ENCODE data around the gene SMOC2. TPM values are rescaled to one million over a fixed set of nuclear protein-coding genes. Genes with fewer than 3 reads are reported as not detected.

The SMOC2 gene
- polyA plus RNA-seq, 3 donors = not detected

DNA sequence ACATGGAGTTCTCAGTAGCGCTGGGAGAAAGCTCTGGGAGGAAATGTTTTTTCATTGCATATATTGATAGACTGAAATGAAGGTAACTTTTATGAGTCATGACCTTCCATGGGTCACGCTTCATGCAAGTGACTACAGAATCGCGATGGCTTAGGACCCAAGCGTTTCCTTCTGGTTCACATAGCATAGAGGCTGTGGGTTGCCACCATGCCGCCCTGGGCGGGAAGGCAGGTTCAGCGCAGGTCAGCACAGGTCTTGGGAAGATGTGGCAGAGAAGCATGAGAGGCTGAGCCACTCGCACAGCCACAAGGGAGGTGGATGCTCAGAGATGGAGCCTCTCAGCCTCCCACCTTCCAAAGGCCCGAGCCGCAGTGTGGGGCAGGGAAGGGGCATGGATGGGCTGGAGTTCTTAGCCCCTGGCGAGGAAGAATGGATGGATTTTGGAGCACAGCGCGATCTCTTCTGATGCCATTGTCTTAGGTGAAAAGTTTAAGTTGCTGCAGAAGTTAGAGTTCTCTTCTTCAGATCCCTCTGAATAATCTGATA is 219.5 kb downstream of the SMOC2 start:
- no peak for DNase-seq
- H2AFZ ChIP-seq (ENCODE audit: insufficient read depth, low read depth, low read length, poor library complexity, severe bottlenecking) = no peak overlapping the region
- no peak overlapping the region for H3K9ac ChIP-seq (ENCODE audit: insufficient read depth, low read length, poor library complexity, severe bottlenecking)
- no peaks in the 10 kb centered on the region for H3K4me1 Mint-ChIP-seq
- H3K4me1 ChIP-seq (ENCODE audit: control insufficient read depth in 1 of 2, insufficient read depth in 2 of 2, low read length in 2 of 2) = no peaks in the 10 kb centered on the region
- H3K9me3 ChIP-seq (replicated peaks in 1 of 2; ENCODE audit: control insufficient read depth in 1 of 2, insufficient read depth in 1 of 2, low read length in 2 of 2) = peaks cover 41 to 63% of the 10 kb centered on the region in 2 donors
- no peak overlapping the region for H3K27ac ChIP-seq (ENCODE audit: low read depth in 1 of 2, low read length in 2 of 2)
- peaks cover 0 to 3% (median 0%) of the 10 kb centered on the region in 3 donors for H3K27me3 Mint-ChIP-seq (ENCODE audit: low read depth in 3 of 3)
- no peaks in the 10 kb centered on the region for H3K79me2 ChIP-seq (ENCODE audit: insufficient read depth, low read length)
- peaks cover 22 to 51% (median 28%) of the 10 kb centered on the region in 7 donors for H3K9me3 Mint-ChIP-seq
- H3K4me2 ChIP-seq (replicated peaks; ENCODE audit: extremely low read depth, low read length, poor library complexity, severe bottlenecking) = no peak overlapping the region
- H4K20me1 ChIP-seq (ENCODE audit: insufficient read depth, low read length) = no peaks in the 10 kb centered on the region
- no peaks in the 10 kb centered on the region for H3K27me3 ChIP-seq (ENCODE audit: control insufficient read depth in 2 of 2, insufficient read depth in 2 of 2, low read length in 2 of 2)
- no peak overlapping the region for H3K4me3 Mint-ChIP-seq
- H3K27ac Mint-ChIP-seq = no peak overlapping the region
- H3K4me3 ChIP-seq (replicated peaks in 1 of 3; ENCODE audit: low read depth in 2 of 3, low read length in 3 of 3) = no peak overlapping the region
- intact Hi-C loops (cut with micrococcal nuclease) = no loop called here
- no peaks in the 10 kb centered on the region for H3K36me3 Mint-ChIP-seq
- TF ChIP-seq, protein P1, sequence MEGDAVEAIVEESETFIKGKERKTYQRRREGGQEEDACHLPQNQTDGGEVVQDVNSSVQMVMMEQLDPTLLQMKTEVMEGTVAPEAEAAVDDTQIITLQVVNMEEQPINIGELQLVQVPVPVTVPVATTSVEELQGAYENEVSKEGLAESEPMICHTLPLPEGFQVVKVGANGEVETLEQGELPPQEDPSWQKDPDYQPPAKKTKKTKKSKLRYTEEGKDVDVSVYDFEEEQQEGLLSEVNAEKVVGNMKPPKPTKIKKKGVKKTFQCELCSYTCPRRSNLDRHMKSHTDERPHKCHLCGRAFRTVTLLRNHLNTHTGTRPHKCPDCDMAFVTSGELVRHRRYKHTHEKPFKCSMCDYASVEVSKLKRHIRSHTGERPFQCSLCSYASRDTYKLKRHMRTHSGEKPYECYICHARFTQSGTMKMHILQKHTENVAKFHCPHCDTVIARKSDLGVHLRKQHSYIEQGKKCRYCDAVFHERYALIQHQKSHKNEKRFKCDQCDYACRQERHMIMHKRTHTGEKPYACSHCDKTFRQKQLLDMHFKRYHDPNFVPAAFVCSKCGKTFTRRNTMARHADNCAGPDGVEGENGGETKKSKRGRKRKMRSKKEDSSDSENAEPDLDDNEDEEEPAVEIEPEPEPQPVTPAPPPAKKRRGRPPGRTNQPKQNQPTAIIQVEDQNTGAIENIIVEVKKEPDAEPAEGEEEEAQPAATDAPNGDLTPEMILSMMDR (IDR thresholded peaks at IDR 0.05) = no peak
- 94% methylated on average over 6 of the region's 14 CpGs for WGBS (ENCODE audit: insufficient coverage)
- no peaks in the 10 kb centered on the region for H3K36me3 ChIP-seq (replicated peaks in 1 of 2; ENCODE audit: control insufficient read depth in 1 of 2, insufficient read depth in 2 of 2, low read length in 2 of 2)

DNA sequence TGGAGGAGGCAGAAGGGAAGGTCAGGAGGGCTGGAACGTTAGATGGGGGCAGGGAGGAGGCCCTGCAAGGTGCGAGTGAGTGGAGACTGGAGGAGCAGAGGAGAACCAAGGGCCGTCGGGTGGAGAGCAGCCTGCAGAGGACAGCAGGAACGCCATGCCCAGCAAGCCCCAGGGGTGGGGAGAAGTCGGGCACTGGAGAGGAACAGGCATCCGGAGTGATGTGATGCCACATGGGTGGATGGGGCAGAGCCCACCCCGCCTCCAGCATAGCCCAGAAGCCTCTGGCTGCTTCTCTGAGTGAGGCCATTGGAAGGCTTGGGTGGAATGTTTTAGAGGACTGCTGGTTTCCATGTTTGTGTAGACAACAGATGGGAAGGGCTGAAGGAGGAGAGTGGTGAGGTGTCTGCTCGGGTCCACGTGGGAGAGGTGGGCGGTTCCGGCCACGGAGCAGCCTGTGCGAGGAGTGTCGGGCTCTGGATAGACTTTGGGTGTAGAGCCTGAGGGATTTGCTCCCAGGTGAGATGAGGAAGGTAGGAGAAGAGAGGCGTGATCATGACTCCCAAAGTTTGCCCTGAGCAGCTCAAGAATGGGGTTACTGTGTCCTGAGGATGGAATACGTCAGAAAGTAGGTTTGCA is 221.4 kb downstream of the SMOC2 start:
- H3K9ac ChIP-seq (ENCODE audit: insufficient read depth, low read length, poor library complexity, severe bottlenecking) = no peak overlapping the region
- Mint-ChIP-seq H3K27ac (no peak overlapping the region), H3K27me3 (ENCODE audit: low read depth in 3 of 3) (peaks cover 0 to 3% (median 0%) of the 10 kb centered on the region in 3 donors)

More for the DNA sequence above, 221.4 kb downstream of the SMOC2 start:
- no peak overlapping the region for H2AFZ ChIP-seq (ENCODE audit: insufficient read depth, low read depth, low read length, poor library complexity, severe bottlenecking)
- no peaks in the 10 kb centered on the region for H3K36me3 ChIP-seq (replicated peaks in 1 of 2; ENCODE audit: control insufficient read depth in 1 of 2, insufficient read depth in 2 of 2, low read length in 2 of 2)
- H3K27ac ChIP-seq (ENCODE audit: low read depth in 1 of 2, low read length in 2 of 2) = no peak overlapping the region
- H3K36me3 Mint-ChIP-seq = no peaks in the 10 kb centered on the region
- H3K4me3 ChIP-seq (replicated peaks in 1 of 3; ENCODE audit: low read depth in 2 of 3, low read length in 3 of 3) = no peak overlapping the region
- intact Hi-C loops (cut with micrococcal nuclease) = no loop called here
- H3K9me3 Mint-ChIP-seq = peaks cover 15 to 36% (median 19%) of the 10 kb centered on the region in 7 donors
- no peaks in the 10 kb centered on the region for H3K27me3 ChIP-seq (ENCODE audit: control insufficient read depth in 2 of 2, insufficient read depth in 2 of 2, low read length in 2 of 2)
- H3K4me2 ChIP-seq (replicated peaks; ENCODE audit: extremely low read depth, low read length, poor library complexity, severe bottlenecking) = no peak overlapping the region
- no peaks in the 10 kb centered on the region for H4K20me1 ChIP-seq (ENCODE audit: insufficient read depth, low read length)
- no peaks in the 10 kb centered on the region for H3K79me2 ChIP-seq (ENCODE audit: insufficient read depth, low read length)
- H3K4me1 ChIP-seq (ENCODE audit: control insufficient read depth in 1 of 2, insufficient read depth in 2 of 2, low read length in 2 of 2) = no peaks in the 10 kb centered on the region
- DNase-seq = no peak
- TF ChIP-seq, protein P1 (IDR thresholded peaks at IDR 0.05) = no peak
- 90% methylated on average over 16 of the region's 17 CpGs for WGBS (ENCODE audit: insufficient coverage)
- H3K4me1 Mint-ChIP-seq = no peaks in the 10 kb centered on the region
- H3K9me3 ChIP-seq (replicated peaks in 1 of 2; ENCODE audit: control insufficient read depth in 1 of 2, insufficient read depth in 1 of 2, low read length in 2 of 2) = peaks cover 28 to 44% of the 10 kb centered on the region in 2 donors
- H3K4me3 Mint-ChIP-seq = no peak overlapping the region

Data from CD14-positive monocyte (primary cell).